Prostate gland (tissue), 2 donors: ENCODE measurements around the gene COTL1. TPM values are rescaled to one million over a fixed set of nuclear protein-coding genes. Genes with fewer than 3 reads are reported as not detected.

Experiments
- DNase-seq: peaks from one replicate; pipeline ENCODE4 v3.0.0-alpha.2; 2019; ENCODE audit warnings: low spot score
- H3K27ac ChIP-seq, 2 donors: fragments of 200-600 bp; sonication (generic); 2 replicates each; pipeline ENCODE4 v1.5.1; 2017 to 2019
- H3K27me3 ChIP-seq: fragments of 200-600 bp; sonication (generic); replicated peaks from 2 replicates; pipeline ENCODE4 v1.5.1; 2019; ENCODE audit not compliant: insufficient read depth
- H3K36me3 ChIP-seq, 2 donors: fragments of 200-600 bp; sonication (generic); 1 replicate in 1 of 2; 2 replicates in 1 of 2; pipeline versions ENCODE4 v1.5.1 to v1.8.1; 2017 to 2019
- H3K4me1 ChIP-seq: fragments of 200-600 bp; sonication (generic); replicated peaks from 2 replicates; pipeline ENCODE4 v1.5.1; 2019
- H3K4me3 ChIP-seq, 2 donors: fragments of 200-600 bp; sonication (generic); 2 replicates each; pipeline ENCODE4 v1.5.1; 2017 to 2019
- H3K9me3 ChIP-seq: fragments of 200-600 bp; sonication (generic); 2 replicates; pipeline ENCODE4 v1.5.1; 2017
- CTCF ChIP-seq, 4 experiments: fragments of 200-600 bp in 2 of 4; fragments of 450-650 bp in 2 of 4; sonication (generic) in 2 of 4; IDR thresholded peaks; 1 replicate in 3 of 4; 2 replicates in 1 of 4; pipeline ENCODE4 v1.5.1; 2016 to 2019; ENCODE audit warnings: antibody characterized with exemption in 4 of 4, mild to moderate bottlenecking in 2 of 4, moderate library complexity in 2 of 4
- POLR2A ChIP-seq: fragments of 450-650 bp; IDR thresholded peaks from one replicate; pipeline ENCODE4 v1.6.1; 2016; ENCODE audit warnings: antibody characterized with exemption, mild to moderate bottlenecking
- POLR2AphosphoS5 ChIP-seq: sonication (generic); formaldehyde crosslinking; IDR thresholded peaks from one replicate; pipeline ENCODE4 v1.6.1; 2017; ENCODE audit warnings: antibody characterized with exemption
- WGBS: methylation state at CpG from one replicate; pipeline ENCODE4 v1.1.5; 2018; 5-methylcytosine and 5-hydroxymethylcytosine counted together
- intact Hi-C: fragments of 100-400 bp; cut with DNase I; formaldehyde crosslinking; loops from one replicate; pipeline ENCODE4 v1.14.2; 2022
- total RNA-seq, 2 donors: library from RNA; depleted of rRNA; stranded (reverse); fragments of >200 nt; gene quantifications; one replicate each; pipeline ENCODE4 v1.1.0, GENCODE V29; 2016

The COTL1 gene
- total RNA-seq, 2 donors from 2014 or later, result 46.8 to 110 TPM

DNA sequence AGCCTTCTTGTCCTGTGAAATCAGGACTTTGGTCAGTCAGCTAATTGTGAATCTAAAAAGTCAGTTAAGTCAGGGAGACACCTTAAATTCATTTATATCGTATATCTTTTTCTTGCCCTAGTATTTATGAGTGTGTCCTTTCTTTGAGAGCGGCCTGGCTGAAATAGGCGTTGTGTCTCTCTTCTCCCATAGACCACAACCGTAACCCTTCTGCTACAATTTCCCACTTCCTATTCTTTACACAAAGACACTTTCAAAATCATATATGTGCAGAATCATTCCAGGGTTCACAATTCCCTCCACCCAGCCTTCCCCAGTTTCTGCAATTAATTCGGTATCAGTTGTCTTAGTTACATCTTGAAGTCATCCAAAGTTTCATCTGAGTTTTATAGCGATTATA, 14.0 kb upstream of the COTL1 start:
- Histone ChIP-seq H3K27me3 (no peaks in the 10 kb centered on the region), H3K4me1 (no peaks in the 10 kb centered on the region), H3K27ac (no peak overlapping the region), H3K9me3 (no peaks in the 10 kb centered on the region), H3K36me3 (no peaks in the 10 kb centered on the region), H3K4me3 (no peak overlapping the region)
- intact Hi-C loops, result no loop called here
- TF ChIP-seq POLR2AphosphoS5, result no peak
- no peak for TF ChIP-seq CTCF (IDR thresholded peaks at IDR 0.05)
- TF ChIP-seq POLR2A, result no peak
- DNase-seq, result no peak
- WGBS, result 88% methylated on average over 6 of the region's 6 CpGs

DNA sequence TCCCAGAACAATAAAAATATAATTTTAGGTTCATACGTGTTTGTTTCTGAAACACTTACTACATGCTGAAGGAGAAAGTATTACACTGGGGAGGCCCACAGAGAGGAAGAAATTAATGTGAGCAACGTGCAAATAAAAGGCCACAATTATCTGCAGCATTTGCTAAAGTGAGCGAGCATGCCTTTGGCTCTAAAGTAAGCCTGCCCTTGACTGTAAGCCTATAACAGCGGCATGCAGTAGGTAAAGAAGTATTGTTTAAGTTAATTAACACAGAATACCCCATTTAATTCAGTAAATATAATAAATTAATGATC, 13.2 kb upstream of the COTL1 start:
- Histone ChIP-seq H3K36me3 (no peaks in the 10 kb centered on the region), H3K4me3 (no peak overlapping the region), H3K27ac (no peak overlapping the region), H3K27me3 (no peaks in the 10 kb centered on the region), H3K4me1 (no peaks in the 10 kb centered on the region), H3K9me3 (no peaks in the 10 kb centered on the region)
- 84% methylated on average over 4 of the region's 4 CpGs for WGBS
- TF ChIP-seq POLR2AphosphoS5, result no peak
- TF ChIP-seq CTCF (IDR thresholded peaks at IDR 0.05), result no peak
- TF ChIP-seq POLR2A, result no peak
- intact Hi-C loops, result no loop called here
- DNase-seq, result no peak

GRCh38 chr16:84630446-84631152, 12.7 kb upstream of the COTL1 start:
- Histone ChIP-seq H3K4me1 (no peaks in the 10 kb centered on the region), H3K27ac (no peak overlapping the region), H3K4me3 (no peak overlapping the region), H3K36me3 (no peaks in the 10 kb centered on the region), H3K9me3 (no peaks in the 10 kb centered on the region), H3K27me3 (no peaks in the 10 kb centered on the region)
- intact Hi-C loops, result no loop called here
- TF ChIP-seq POLR2AphosphoS5 (no peak), CTCF (IDR thresholded peaks at IDR 0.05) (no peak), POLR2A (no peak)
- WGBS, result 89% methylated on average over 16 of the region's 16 CpGs
- DNase-seq, result no peak

GRCh38 chr16:84630009-84630408, 12.1 kb upstream of the COTL1 start:
- no peak overlapping the region for H3K4me3 ChIP-seq
- DNase-seq, result no peak
- no peak overlapping the region for H3K27ac ChIP-seq
- no peak for TF ChIP-seq CTCF (IDR thresholded peaks at IDR 0.05)
- TF ChIP-seq POLR2A, result no peak
- no peak for TF ChIP-seq POLR2AphosphoS5
- H3K9me3 ChIP-seq, result no peaks in the 10 kb centered on the region
- no peaks in the 10 kb centered on the region for H3K4me1 ChIP-seq
- H3K27me3 ChIP-seq, result no peaks in the 10 kb centered on the region
- no peaks in the 10 kb centered on the region for H3K36me3 ChIP-seq
- WGBS, result 95% methylated on average over 5 of the region's 5 CpGs
- intact Hi-C loops, result no loop called here

GRCh38 chr16:84629580-84629979, 11.7 kb upstream of the COTL1 start:
- Histone ChIP-seq H3K27ac (no peak overlapping the region), H3K36me3 (no peaks in the 10 kb centered on the region), H3K4me1 (no peaks in the 10 kb centered on the region), H3K27me3 (no peaks in the 10 kb centered on the region), H3K9me3 (no peaks in the 10 kb centered on the region), H3K4me3 (no peak overlapping the region)
- TF ChIP-seq POLR2A, result no peak
- TF ChIP-seq CTCF (IDR thresholded peaks at IDR 0.05), result no peak
- TF ChIP-seq POLR2AphosphoS5, result no peak
- DNase-seq, result no peak
- intact Hi-C loops, result no loop called here
- WGBS, result 83% methylated on average over 10 of the region's 10 CpGs
